Choroid plexus epithelial cell (primary cell): Measurements from ENCODE around the gene CEP120.
"Not testable (repeated sequence)": the region's sequence is repeated elsewhere in the genome, so short reads cannot be mapped to it uniquely, and the experiment has no call there.

Source experiments
- DNase-seq: peaks from one replicate; pipeline ENCODE4 v3.0.0-alpha.2; 2010; ENCODE audit warnings: low read depth
- H3K4me3 ChIP-seq: 2 replicates; pipeline ENCODE4 v1.5.1; 2011; ENCODE audit warnings: low read depth, mild to moderate bottlenecking, control low read depth, low read length, moderate library complexity
- CTCF ChIP-seq: conservative IDR thresholded peaks from 2 replicates; pipeline ENCODE4 v1.5.1; 2011; ENCODE audit warnings: low read depth, mild to moderate bottlenecking, control low read depth, inconsistent platforms, low read length, moderate library complexity

CEP120 gene

GRCh38 chr5:123351240-123351639 lies 72.0 kb downstream of the CEP120 start:
- no peak for DNase-seq
- H3K4me3 ChIP-seq: no peak overlapping the region
- TF ChIP-seq CTCF: no peak

- DNase-seq: no peak
- no peak overlapping the region for H3K4me3 ChIP-seq
- no peak for TF ChIP-seq CTCF
Measured at GRCh38 chr5:123350742-123351141, 72.5 kb downstream of the CEP120 start.

- peak; percentile 83 for TF ChIP-seq CTCF
- DNase-seq: peak; percentile 71
- peak overlapping the region; percentile 4 for H3K4me3 ChIP-seq
Measured at GRCh38 chr5:123344816-123345426, 78.3 kb downstream of the CEP120 start.

GRCh38 chr5:123340928-123341327 lies 82.3 kb downstream of the CEP120 start:
- TF ChIP-seq CTCF: no peak
- no peak overlapping the region for H3K4me3 ChIP-seq
- DNase-seq: no peak

GRCh38 chr5:123308377-123308776 lies 114.8 kb downstream of the CEP120 start:
- H3K4me3 ChIP-seq, DNase-seq: not testable (repeated sequence)

- H3K4me3 ChIP-seq: no peak overlapping the region
- no peak for TF ChIP-seq CTCF
Measured at GRCh38 chr5:123305751-123306150, 117.5 kb downstream of the CEP120 start.

GRCh38 chr5:123304777-123305316 lies 118.4 kb downstream of the CEP120 start:
- TF ChIP-seq CTCF: no peak
- no peak overlapping the region for H3K4me3 ChIP-seq
- no peak for DNase-seq

More at GRCh38 chr5:123305751-123306150, 117.5 kb downstream of the CEP120 start:
- no peak for DNase-seq
